ENCODE data around the gene NAALADL2. TPM values are rescaled to one million over a fixed set of nuclear protein-coding genes. Genes with fewer than 3 reads are reported as not detected.

The NAALADL2 gene
- total and polyA plus RNA-seq, 9 of the 15 experiments (the other 6 are each of a cell fraction or from before 2014, with no cell fraction given), result 0.29 to 1.1 (median 0.79) TPM; not detected in 1

DNA sequence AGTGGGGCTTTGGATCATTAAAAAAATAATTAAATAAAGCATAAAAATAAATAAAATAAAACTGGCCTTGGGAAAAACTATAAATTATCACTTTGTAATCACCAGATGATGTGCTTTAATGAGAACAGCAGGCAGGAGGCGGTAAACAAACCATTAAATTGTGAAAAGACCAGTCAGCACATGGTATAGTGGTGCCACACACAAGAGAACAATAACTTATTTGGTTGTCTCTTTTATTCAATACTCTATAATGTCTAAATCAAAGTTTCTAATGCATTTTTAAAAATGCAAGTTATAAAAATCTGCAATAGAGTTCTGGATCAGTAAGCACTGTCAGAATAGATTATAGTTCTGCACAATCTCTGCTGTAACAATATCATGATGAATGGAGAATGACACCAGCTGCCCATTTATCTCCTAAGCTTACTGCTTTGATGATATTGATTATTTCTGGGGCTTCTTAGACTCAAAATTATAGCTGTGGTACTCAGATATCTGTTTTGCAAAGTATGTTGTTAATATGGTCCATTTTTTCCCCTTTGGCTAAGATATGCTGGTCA lies 259.3 kb downstream of the NAALADL2 start (continued):
- TF ChIP-seq, protein P1, sequence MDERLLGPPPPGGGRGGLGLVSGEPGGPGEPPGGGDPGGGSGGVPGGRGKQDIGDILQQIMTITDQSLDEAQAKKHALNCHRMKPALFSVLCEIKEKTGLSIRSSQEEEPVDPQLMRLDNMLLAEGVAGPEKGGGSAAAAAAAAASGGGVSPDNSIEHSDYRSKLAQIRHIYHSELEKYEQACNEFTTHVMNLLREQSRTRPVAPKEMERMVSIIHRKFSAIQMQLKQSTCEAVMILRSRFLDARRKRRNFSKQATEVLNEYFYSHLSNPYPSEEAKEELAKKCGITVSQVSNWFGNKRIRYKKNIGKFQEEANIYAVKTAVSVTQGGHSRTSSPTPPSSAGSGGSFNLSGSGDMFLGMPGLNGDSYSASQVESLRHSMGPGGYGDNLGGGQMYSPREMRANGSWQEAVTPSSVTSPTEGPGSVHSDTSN (CRISPR knock-in tag; IDR thresholded peaks at IDR 0.05; ENCODE audit: low read depth), result no peak
- TF ChIP-seq, protein P1 (tag; conservative IDR thresholded peaks at IDR 0.05; ENCODE audit: low read depth), result no peak
- TF ChIP-seq, protein P2, sequence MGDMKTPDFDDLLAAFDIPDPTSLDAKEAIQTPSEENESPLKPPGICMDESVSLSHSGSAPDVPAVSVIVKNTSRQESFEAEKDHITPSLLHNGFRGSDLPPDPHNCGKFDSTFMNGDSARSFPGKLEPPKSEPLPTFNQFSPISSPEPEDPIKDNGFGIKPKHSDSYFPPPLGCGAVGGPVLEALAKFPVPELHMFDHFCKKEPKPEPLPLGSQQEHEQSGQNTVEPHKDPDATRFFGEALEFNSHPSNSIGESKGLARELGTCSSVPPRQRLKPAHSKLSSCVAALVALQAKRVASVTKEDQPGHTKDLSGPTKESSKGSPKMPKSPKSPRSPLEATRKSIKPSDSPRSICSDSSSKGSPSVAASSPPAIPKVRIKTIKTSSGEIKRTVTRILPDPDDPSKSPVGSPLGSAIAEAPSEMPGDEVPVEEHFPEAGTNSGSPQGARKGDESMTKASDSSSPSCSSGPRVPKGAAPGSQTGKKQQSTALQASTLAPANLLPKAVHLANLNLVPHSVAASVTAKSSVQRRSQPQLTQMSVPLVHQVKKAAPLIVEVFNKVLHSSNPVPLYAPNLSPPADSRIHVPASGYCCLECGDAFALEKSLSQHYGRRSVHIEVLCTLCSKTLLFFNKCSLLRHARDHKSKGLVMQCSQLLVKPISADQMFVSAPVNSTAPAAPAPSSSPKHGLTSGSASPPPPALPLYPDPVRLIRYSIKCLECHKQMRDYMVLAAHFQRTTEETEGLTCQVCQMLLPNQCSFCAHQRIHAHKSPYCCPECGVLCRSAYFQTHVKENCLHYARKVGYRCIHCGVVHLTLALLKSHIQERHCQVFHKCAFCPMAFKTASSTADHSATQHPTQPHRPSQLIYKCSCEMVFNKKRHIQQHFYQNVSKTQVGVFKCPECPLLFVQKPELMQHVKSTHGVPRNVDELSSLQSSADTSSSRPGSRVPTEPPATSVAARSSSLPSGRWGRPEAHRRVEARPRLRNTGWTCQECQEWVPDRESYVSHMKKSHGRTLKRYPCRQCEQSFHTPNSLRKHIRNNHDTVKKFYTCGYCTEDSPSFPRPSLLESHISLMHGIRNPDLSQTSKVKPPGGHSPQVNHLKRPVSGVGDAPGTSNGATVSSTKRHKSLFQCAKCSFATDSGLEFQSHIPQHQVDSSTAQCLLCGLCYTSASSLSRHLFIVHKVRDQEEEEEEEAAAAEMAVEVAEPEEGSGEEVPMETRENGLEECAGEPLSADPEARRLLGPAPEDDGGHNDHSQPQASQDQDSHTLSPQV (IDR thresholded peaks at IDR 0.05), result no peak
